ENCODE data around the gene ZNF468.
"Not testable (repeated sequence)": the region's sequence is repeated elsewhere in the genome, so short reads cannot be mapped to it uniquely, and the experiment has no call there.

The ZNF468 gene

GRCh38 chr19:52825765-52826164, 31.7 kb downstream of the ZNF468 start:
- no peak for DNase-seq (ENCODE audit: low read depth in 3 of 3)

GRCh38 chr19:52823676-52824075, 33.7 kb downstream of the ZNF468 start:
- no peak for DNase-seq (ENCODE audit: low read depth in 3 of 3)

- peak; percentile 29 to 42 (median 36) for DNase-seq (ENCODE audit: low read depth in 3 of 3)
These were observed 36.0 kb downstream of the ZNF468 start, which contains the start of gene ZNF28 for GRCh38 chr19:52821204-52821960. TSS of gene ZNF28 (minus strand) at chr19:52821633. CDS start at chr19:52817958, 3,675 bp downstream.

- peak in 1 of 3 experiments; percentile 5 for DNase-seq (ENCODE audit: low read depth in 3 of 3)
These were observed 36.8 kb downstream of the ZNF468 start for GRCh38 chr19:52820472-52821203.

- no peak for DNase-seq (ENCODE audit: low read depth in 3 of 3)
These were observed 47.6 kb downstream of the ZNF468 start for GRCh38 chr19:52809801-52810200.

GRCh38 chr19:52799950-52800640, 57.3 kb downstream of the ZNF468 start:
- DNase-seq (ENCODE audit: low read depth in 3 of 3) = not testable (repeated sequence)

- DNase-seq (ENCODE audit: low read depth in 3 of 3) = no peak
These were observed 68.0 kb downstream of the ZNF468 start for GRCh38 chr19:52789440-52789839.

All from stimulated activated CD4-positive, alpha-beta T cell treated with anti-CD3 and anti-CD28 coated beads, TNF-alpha, amount 100 ng/mL, for 4 hours (primary cell).